Loucy (cell line): ENCODE results near the gene COL5A3.

Experiments used
- H2AFZ ChIP-seq: fragments of 200-600 bp; sonication (generic); 2 replicates; pipeline ENCODE4 v1.6.0; 2016; ENCODE audit warnings: antibody characterized with exemption, mild to moderate bottlenecking, low read length, moderate library complexity
- H3F3A ChIP-seq: fragments of 200-600 bp; 2 replicates; pipeline ENCODE4 v1.6.0; 2016; ENCODE audit warnings: antibody characterized with exemption, low read depth, mild to moderate bottlenecking
- H3K27me3 ChIP-seq: fragments of 200-600 bp; sonication (generic); 2 replicates; pipeline ENCODE4 v1.6.1; 2014; ENCODE audit warnings: low read length, mild to moderate bottlenecking; ENCODE audit not compliant: insufficient read depth, poor library complexity, severe bottlenecking
- H3K36me3 ChIP-seq: fragments of 200-600 bp; sonication (generic); 2 replicates; pipeline ENCODE4 v1.6.1; 2016; ENCODE audit warnings: low read length; ENCODE audit not compliant: insufficient read depth
- H3K4me1 ChIP-seq: fragments of 200-600 bp; sonication (generic); 2 replicates; pipeline ENCODE4 v1.5.1; 2014; ENCODE audit warnings: low read length, mild to moderate bottlenecking; ENCODE audit not compliant: insufficient read depth, poor library complexity, severe bottlenecking
- H3K4me2 ChIP-seq: fragments of 200-600 bp; sonication (generic); 2 replicates; pipeline ENCODE4 v1.6.0; 2014; ENCODE audit warnings: antibody characterized with exemption, low read length, low read depth, mild to moderate bottlenecking; ENCODE audit not compliant: poor library complexity, severe bottlenecking
- H3K4me3 ChIP-seq: fragments of 200-600 bp; sonication (generic); 2 replicates; pipeline ENCODE4 v1.5.1; 2014; ENCODE audit warnings: low read length, mild to moderate bottlenecking, mixed read lengths; ENCODE audit not compliant: poor library complexity, severe bottlenecking
- H3K79me2 ChIP-seq: fragments of 200-600 bp; sonication (generic); 2 replicates; pipeline ENCODE4 v1.6.1; 2014; ENCODE audit warnings: low read length; ENCODE audit not compliant: insufficient read depth
- H3K9ac ChIP-seq: fragments of 200-600 bp; sonication (generic); 2 replicates; pipeline ENCODE4 v1.6.0; 2014; ENCODE audit warnings: mild to moderate bottlenecking, low read depth, low read length, moderate library complexity; ENCODE audit not compliant: poor library complexity, severe bottlenecking
- H3K9me2 ChIP-seq: fragments of 200-600 bp; sonication (generic); replicated peaks from 2 replicates; pipeline ENCODE4 v1.6.1; 2016; ENCODE audit warnings: low read depth, low read length, mixed read lengths
- H3K9me3 ChIP-seq: fragments of 200-600 bp; sonication (generic); 2 replicates; pipeline ENCODE4 v1.6.1; 2014; ENCODE audit warnings: mild to moderate bottlenecking, antibody characterized with exemption, low read length, low read depth; ENCODE audit not compliant: insufficient read depth
- H4K20me1 ChIP-seq: fragments of 200-600 bp; sonication (generic); 2 replicates; pipeline ENCODE4 v1.6.0; 2014; ENCODE audit warnings: antibody characterized with exemption, low read length, mild to moderate bottlenecking; ENCODE audit not compliant: insufficient read depth, poor library complexity, severe bottlenecking
- CTCF ChIP-seq: fragments of 200-600 bp; sonication (generic); conservative IDR thresholded peaks from 2 replicates; pipeline ENCODE4 v1.5.1; 2014; ENCODE audit warnings: mild to moderate bottlenecking, antibody characterized with exemption, low read length
- EZH2phosphoT487 ChIP-seq: fragments of 200-600 bp; IDR thresholded peaks from 2 replicates; pipeline ENCODE4 v1.6.1; 2018; ENCODE audit warnings: antibody characterized with exemption, mild to moderate bottlenecking, moderate library complexity, borderline replicate concordance

Gene COL5A3

GRCh38 chr19:9995999-9996398 lies 14.3 kb downstream of the COL5A3 start:
- TF ChIP-seq EZH2phosphoT487: no peak
- no peak for TF ChIP-seq CTCF
- Histone ChIP-seq H3F3A (no peaks in the 10 kb centered on the region), H4K20me1 (no peaks in the 10 kb centered on the region), H3K9me2 (no peaks in the 10 kb centered on the region), H3K79me2 (no peaks in the 10 kb centered on the region), H3K36me3 (no peaks in the 10 kb centered on the region), H3K4me2 (no peak overlapping the region), H3K27me3 (no peaks in the 10 kb centered on the region), H3K9ac (no peak overlapping the region), H3K4me3 (no peak overlapping the region), H2AFZ (no peak overlapping the region), H3K4me1 (no peaks in the 10 kb centered on the region), H3K9me3 (no peaks in the 10 kb centered on the region)

- Histone ChIP-seq H3K27me3 (no peaks in the 10 kb centered on the region), H3K4me2 (no peak overlapping the region), H4K20me1 (no peaks in the 10 kb centered on the region), H3K4me3 (no peak overlapping the region), H2AFZ (no peak overlapping the region), H3F3A (no peaks in the 10 kb centered on the region), H3K9ac (no peak overlapping the region), H3K9me3 (no peaks in the 10 kb centered on the region), H3K4me1 (no peaks in the 10 kb centered on the region), H3K79me2 (no peaks in the 10 kb centered on the region), H3K36me3 (no peaks in the 10 kb centered on the region), H3K9me2 (no peaks in the 10 kb centered on the region)
- no peak for TF ChIP-seq EZH2phosphoT487
These were observed 15.2 kb downstream of the COL5A3 start for GRCh38 chr19:9995084-9995483.

- H2AFZ ChIP-seq: no peak overlapping the region
- no peak overlapping the region for H3K9ac ChIP-seq
- no peaks in the 10 kb centered on the region for H3K36me3 ChIP-seq
- H3K4me2 ChIP-seq: no peak overlapping the region
- H3F3A ChIP-seq: no peaks in the 10 kb centered on the region
- no peaks in the 10 kb centered on the region for H3K79me2 ChIP-seq
- H3K9me3 ChIP-seq: no peaks in the 10 kb centered on the region
- no peaks in the 10 kb centered on the region for H3K4me1 ChIP-seq
- H3K4me3 ChIP-seq: no peak overlapping the region
- no peaks in the 10 kb centered on the region for H3K27me3 ChIP-seq
- no peaks in the 10 kb centered on the region for H4K20me1 ChIP-seq
- no peaks in the 10 kb centered on the region for H3K9me2 ChIP-seq
- TF ChIP-seq EZH2phosphoT487 (no peak), CTCF (no peak)
These were observed 18.7 kb downstream of the COL5A3 start for GRCh38 chr19:9991425-9992191.

GRCh38 chr19:9989504-9989903 lies 20.8 kb downstream of the COL5A3 start:
- H3K9ac ChIP-seq: no peak overlapping the region
- TF ChIP-seq EZH2phosphoT487 (no peak), CTCF (no peak)
- no peaks in the 10 kb centered on the region for H3K27me3 ChIP-seq

More at GRCh38 chr19:9989504-9989903, 20.8 kb downstream of the COL5A3 start:
- Histone ChIP-seq H3F3A (no peaks in the 10 kb centered on the region), H3K9me3 (no peaks in the 10 kb centered on the region), H3K4me2 (no peak overlapping the region), H4K20me1 (no peaks in the 10 kb centered on the region), H3K9me2 (no peaks in the 10 kb centered on the region), H3K4me1 (no peaks in the 10 kb centered on the region), H3K4me3 (no peak overlapping the region), H2AFZ (no peak overlapping the region), H3K36me3 (no peaks in the 10 kb centered on the region), H3K79me2 (no peaks in the 10 kb centered on the region)
